SHP77 (cell line): ENCODE data around the gene ANKS6.
"Not testable (repeated sequence)": the region's sequence is repeated elsewhere in the genome, so short reads cannot be mapped to it uniquely, and the experiment has no call there.

Experiments used
- DNase-seq, 2 experiments: peaks; one replicate each; lab custom pipeline; 2025; lab: John Stamatoyannopoulos, UW

The ANKS6 gene

GRCh38 chr9:98701576-98701975 is 94.8 kb downstream of the ANKS6 start:
- DNase-seq: no peak

GRCh38 chr9:98700801-98701200 is 95.6 kb downstream of the ANKS6 start:
- DNase-seq: no peak

- DNase-seq: no peak
Observed at GRCh38 chr9:98698856-98699255, 97.5 kb downstream of the ANKS6 start.

- DNase-seq: no peak
Observed at GRCh38 chr9:98694943-98695342, 101.4 kb downstream of the ANKS6 start.

GRCh38 chr9:98692392-98692791 is 104.0 kb downstream of the ANKS6 start:
- DNase-seq: no peak

- DNase-seq: no peak
Observed at GRCh38 chr9:98691890-98692289, 104.5 kb downstream of the ANKS6 start.

- no peak for DNase-seq
Observed at GRCh38 chr9:98690686-98691085, 105.7 kb downstream of the ANKS6 start.

GRCh38 chr9:98688710-98689495 is 107.5 kb downstream of the ANKS6 start:
- no peak for DNase-seq

- DNase-seq: no peak
Observed at GRCh38 chr9:98687911-98688310, 108.4 kb downstream of the ANKS6 start.

- no peak for DNase-seq
Observed at GRCh38 chr9:98686961-98687855, 109.1 kb downstream of the ANKS6 start.

GRCh38 chr9:98684816-98685215 is 111.5 kb downstream of the ANKS6 start:
- not testable (repeated sequence) for DNase-seq
